ENCODE data around the gene SOCS6.
"Not testable (repeated sequence)": the region's sequence is repeated elsewhere in the genome, so short reads cannot be mapped to it uniquely, and the experiment has no call there.

The SOCS6 gene

GRCh38 chr18:70324897-70325296 is 36.1 kb downstream of the SOCS6 start:
- DNase-seq: no peak

- DNase-seq: no peak
These were observed 37.4 kb downstream of the SOCS6 start for GRCh38 chr18:70326255-70326654.

- no peak for DNase-seq
These were observed 39.3 kb downstream of the SOCS6 start for GRCh38 chr18:70328169-70328568.

GRCh38 chr18:70329071-70329470 is 40.2 kb downstream of the SOCS6 start:
- DNase-seq: peak; percentile 24 to 66 (median 45)

- no peak for DNase-seq
These were observed 42.0 kb downstream of the SOCS6 start for GRCh38 chr18:70330887-70331286.

- DNase-seq: peak in 1 of 4 experiments; percentile 10
These were observed 42.7 kb downstream of the SOCS6 start for GRCh38 chr18:70331456-70332097.

GRCh38 chr18:70332694-70333093 is 43.8 kb downstream of the SOCS6 start:
- DNase-seq: peak in 2 of 4 experiments; percentile 40 to 42

- no peak for DNase-seq
These were observed 44.5 kb downstream of the SOCS6 start for GRCh38 chr18:70333316-70333715.

- peak in 3 of 4 experiments; percentile 5 to 41 (median 10) for DNase-seq
These were observed 44.9 kb downstream of the SOCS6 start for GRCh38 chr18:70333757-70334156.

GRCh38 chr18:70334264-70334663 is 45.4 kb downstream of the SOCS6 start:
- DNase-seq: no peak

GRCh38 chr18:70334728-70335329 is 46.0 kb downstream of the SOCS6 start:
- peak in 2 of 4 experiments; percentile 14 to 25 for DNase-seq

GRCh38 chr18:70335892-70336726 is 47.3 kb downstream of the SOCS6 start:
- no peak for DNase-seq

- DNase-seq: peak; percentile 42 to 68 (median 63)
These were observed 48.5 kb downstream of the SOCS6 start for GRCh38 chr18:70337139-70337972.

- no peak for DNase-seq
These were observed 50.0 kb downstream of the SOCS6 start for GRCh38 chr18:70338890-70339289.

GRCh38 chr18:70339915-70340314 is 51.1 kb downstream of the SOCS6 start:
- no peak for DNase-seq

- DNase-seq: not testable (repeated sequence)
These were observed 59.6 kb downstream of the SOCS6 start for GRCh38 chr18:70348481-70348880.

GRCh38 chr18:70349316-70349715 is 60.5 kb downstream of the SOCS6 start:
- DNase-seq: no peak

- DNase-seq: no peak
These were observed 65.2 kb downstream of the SOCS6 start for GRCh38 chr18:70354080-70354479.

- DNase-seq: no peak
These were observed 65.9 kb downstream of the SOCS6 start for GRCh38 chr18:70354771-70355170.

GRCh38 chr18:70355620-70356385 is 67.0 kb downstream of the SOCS6 start:
- no peak for DNase-seq

- DNase-seq: peak in 1 of 4 experiments; percentile 11
These were observed 69.2 kb downstream of the SOCS6 start for GRCh38 chr18:70358105-70358406.

- DNase-seq: no peak
These were observed 70.2 kb downstream of the SOCS6 start for GRCh38 chr18:70359071-70359470.
